ENCODE results near the gene ABR.

Gene ABR

GRCh38 chr17:1224330-1224729 is 44.5 kb upstream of the ABR start:
- FAIRE-seq = no peak

DNA sequence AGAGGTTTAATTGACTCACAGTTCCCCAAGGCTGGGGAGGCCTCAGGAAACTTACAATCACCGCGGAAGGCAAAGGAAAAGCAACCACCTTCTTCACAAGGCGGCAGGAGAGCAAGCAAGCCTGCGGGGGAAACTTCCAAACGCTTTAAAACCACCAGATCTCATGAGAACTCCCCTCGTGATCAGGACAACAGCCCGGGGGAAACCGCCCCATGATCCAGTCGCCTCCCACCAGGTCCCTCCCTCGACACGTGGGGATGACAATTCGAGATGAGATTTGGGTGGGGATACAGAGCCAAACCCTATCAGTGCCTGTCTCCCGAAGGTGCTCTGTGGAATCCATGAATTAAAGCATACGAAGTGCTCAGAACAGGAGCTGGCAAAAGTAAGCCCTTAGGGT is 43.9 kb upstream of the ABR start:
- no peak for FAIRE-seq
- TF ChIP-seq CTCF (IDR thresholded peaks at IDR 0.05; ENCODE audit: insufficient read depth, missing control alignments) = no peak
- no peak for DNase-seq (ENCODE audit: insufficient read length, low spot score)

More at GRCh38 chr17:1224330-1224729, 44.5 kb upstream of the ABR start:
- no peak for DNase-seq (ENCODE audit: insufficient read length, low spot score)
- no peak for TF ChIP-seq CTCF (IDR thresholded peaks at IDR 0.05; ENCODE audit: insufficient read depth, missing control alignments)

DNA sequence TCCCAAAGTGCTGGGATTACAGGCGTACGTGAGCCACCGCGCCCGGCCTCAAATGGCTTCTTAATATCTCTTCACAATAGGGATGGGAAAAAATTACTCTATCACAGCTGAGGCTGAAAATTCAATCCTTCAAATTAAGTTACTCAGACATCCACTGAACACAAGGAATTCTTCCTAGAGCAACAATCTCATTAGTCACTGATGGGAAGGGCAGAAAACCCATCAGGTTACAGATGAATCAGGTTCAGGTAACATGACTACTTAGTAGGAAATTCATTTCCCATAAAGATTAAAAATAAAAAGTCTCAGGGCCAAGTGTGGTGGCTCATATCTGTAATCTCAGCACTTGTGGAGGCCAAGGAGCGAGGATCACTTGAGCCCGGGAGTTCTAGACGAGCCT is 42.5 kb upstream of the ABR start:
- DNase-seq (ENCODE audit: insufficient read length, low spot score) = no peak
- TF ChIP-seq CTCF (IDR thresholded peaks at IDR 0.05; ENCODE audit: insufficient read depth, missing control alignments) = no peak
- no peak for FAIRE-seq

DNA sequence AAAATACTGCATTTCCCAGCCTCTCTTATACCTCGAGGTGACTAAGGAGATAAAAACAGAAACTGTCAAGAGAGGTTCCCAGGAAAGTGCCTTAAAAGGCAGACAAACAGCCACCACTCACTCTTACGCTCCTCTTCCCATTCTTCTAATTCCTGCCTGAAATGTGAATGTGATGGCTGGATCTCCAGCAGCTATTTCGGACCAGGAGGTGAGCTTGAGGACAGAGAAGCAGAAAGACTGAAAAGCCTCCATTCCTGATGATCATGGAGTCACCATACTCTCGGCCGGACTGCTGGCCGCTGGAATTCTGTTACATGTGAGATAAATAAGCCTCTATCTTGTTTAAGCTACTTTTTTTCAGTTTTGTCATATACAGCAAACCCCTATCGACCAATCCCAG is 41.4 kb upstream of the ABR start:
- no peak for TF ChIP-seq CTCF (IDR thresholded peaks at IDR 0.05; ENCODE audit: insufficient read depth, missing control alignments)
- no peak for FAIRE-seq
- DNase-seq (ENCODE audit: insufficient read length, low spot score) = no peak

DNA sequence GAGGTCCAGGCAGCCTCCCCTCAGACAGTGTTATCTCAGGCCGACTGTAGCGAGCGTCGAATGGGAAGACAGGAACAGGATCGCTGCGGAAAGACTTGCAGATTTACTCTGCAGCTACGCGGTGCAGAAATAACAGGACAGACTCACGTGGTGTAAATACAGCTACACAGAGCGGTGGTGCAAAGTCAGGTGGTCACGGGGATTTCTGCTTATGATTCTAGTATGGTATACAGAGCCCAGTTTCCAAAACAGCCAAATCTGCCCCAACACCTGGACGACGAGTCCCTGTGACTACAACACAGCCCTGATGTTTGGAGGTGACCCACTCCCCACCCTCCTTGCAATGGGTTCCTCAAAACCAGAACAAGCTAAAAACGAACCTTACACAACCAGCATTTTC is 40.6 kb upstream of the ABR start:
- no peak for FAIRE-seq

GRCh38 chr17:1217089-1217385 is 37.3 kb upstream of the ABR start:
- FAIRE-seq = no peak

More for the DNA sequence above, 40.6 kb upstream of the ABR start:
- no peak for DNase-seq (ENCODE audit: insufficient read length, low spot score)
- TF ChIP-seq CTCF (IDR thresholded peaks at IDR 0.05; ENCODE audit: insufficient read depth, missing control alignments) = no peak

More at GRCh38 chr17:1217089-1217385, 37.3 kb upstream of the ABR start:
- no peak for TF ChIP-seq CTCF (IDR thresholded peaks at IDR 0.05; ENCODE audit: insufficient read depth, missing control alignments)
- no peak for DNase-seq (ENCODE audit: insufficient read length, low spot score)
